OCI-LY1 (cell line): ENCODE results near the gene SLC27A4.

ENCODE experiments used
- H2AFZ ChIP-seq: fragments of 200-600 bp; sonication (generic), shearing (Covaris generic); 2 replicates; pipeline ENCODE4 v1.6.0; 2014; ENCODE audit warnings: antibody characterized with exemption, mild to moderate bottlenecking, low read length
- H3F3A ChIP-seq: fragments of 200-600 bp; sonication (generic), shearing (Covaris generic); 2 replicates; pipeline ENCODE4 v1.6.0; 2014; ENCODE audit warnings: mild to moderate bottlenecking, antibody characterized with exemption, low read length, moderate library complexity; ENCODE audit not compliant: insufficient read depth
- H3K27ac ChIP-seq: fragments of 200-600 bp; sonication (generic); 2 replicates; pipeline ENCODE4 v1.5.1; 2014; ENCODE audit warnings: low read length, mixed run types, mild to moderate bottlenecking, low read depth; ENCODE audit not compliant: poor library complexity, severe bottlenecking
- H3K27me3 ChIP-seq: fragments of 200-600 bp; sonication (generic); 2 replicates; pipeline ENCODE4 v1.6.0; 2014; ENCODE audit warnings: antibody characterized with exemption, mild to moderate bottlenecking, low read length, moderate library complexity; ENCODE audit not compliant: insufficient read depth
- H3K36me3 ChIP-seq: fragments of 200-600 bp; sonication (generic); 2 replicates; pipeline ENCODE4 v1.6.1; 2014; ENCODE audit warnings: mild to moderate bottlenecking, antibody characterized with exemption, low read length, moderate library complexity, mixed read lengths; ENCODE audit not compliant: insufficient read depth
- H3K4me1 ChIP-seq: fragments of 200-600 bp; sonication (generic); 2 replicates; pipeline ENCODE4 v1.5.1; 2014; ENCODE audit warnings: mild to moderate bottlenecking, low read length, moderate library complexity; ENCODE audit not compliant: insufficient read depth, severe bottlenecking
- H3K4me2 ChIP-seq: fragments of 200-600 bp; sonication (generic), shearing (Covaris generic); 2 replicates; pipeline ENCODE4 v1.6.1; 2014; ENCODE audit warnings: low read length
- H3K4me3 ChIP-seq: fragments of 200-600 bp; sonication (generic); 2 replicates; pipeline ENCODE4 v1.5.1; 2014; ENCODE audit warnings: low read length, low read depth, mild to moderate bottlenecking, mixed read lengths; ENCODE audit not compliant: poor library complexity, severe bottlenecking
- H3K79me2 ChIP-seq: fragments of 200-600 bp; shearing (Covaris generic); 2 replicates; pipeline ENCODE4 v1.6.1; 2016; ENCODE audit warnings: mixed run types, low read length, mixed read lengths; ENCODE audit not compliant: insufficient read depth
- H3K9ac ChIP-seq: fragments of 200-600 bp; sonication (generic), shearing (Covaris generic); 2 replicates; pipeline ENCODE4 v1.6.1; 2014; ENCODE audit warnings: mild to moderate bottlenecking, low read length, mixed read lengths
- H3K9me2 ChIP-seq: fragments of 200-600 bp; sonication (generic), shearing (Covaris generic); 2 replicates; pipeline ENCODE4 v1.6.1; 2014; ENCODE audit warnings: low read depth, mild to moderate bottlenecking, low read length, mixed read lengths
- H3K9me3 ChIP-seq: fragments of 200-600 bp; shearing (Covaris generic); 2 replicates; pipeline ENCODE4 v1.6.1; 2014; ENCODE audit warnings: low read length, mixed read lengths
- H4K20me1 ChIP-seq: fragments of 200-600 bp; sonication (generic), shearing (Covaris generic); 2 replicates; pipeline ENCODE4 v1.6.0; 2016; ENCODE audit warnings: mild to moderate bottlenecking, low read length; ENCODE audit not compliant: insufficient read depth
- CTCF ChIP-seq: fragments of 200-600 bp; sonication (generic), shearing (Covaris generic); IDR thresholded peaks from 2 replicates; pipeline ENCODE4 v1.5.1; 2017; ENCODE audit warnings: mild to moderate bottlenecking, antibody characterized with exemption, low read length, moderate library complexity, mixed read lengths
- EZH2 ChIP-seq: fragments of 200-600 bp; sonication (generic), shearing (Covaris generic); IDR thresholded peaks from 2 replicates; pipeline ENCODE4 v1.8.0; 2017; ENCODE audit warnings: borderline replicate concordance, mixed run types, mild to moderate bottlenecking, antibody characterized with exemption, low read length, moderate library complexity, mixed read lengths

The SLC27A4 gene

GRCh38 chr9:128294142-128294541, 46.2 kb upstream of the SLC27A4 start:
- Histone ChIP-seq H3F3A (no peaks in the 10 kb centered on the region), H3K9me2 (no peaks in the 10 kb centered on the region), H4K20me1 (no peaks in the 10 kb centered on the region), H3K27ac (no peak overlapping the region), H3K4me3 (no peak overlapping the region), H3K9me3 (no peaks in the 10 kb centered on the region), H3K4me2 (no peak overlapping the region), H3K79me2 (no peaks in the 10 kb centered on the region), H3K36me3 (no peaks in the 10 kb centered on the region), H3K4me1 (peaks cover 10% of the 10 kb centered on the region), H3K27me3 (no peaks in the 10 kb centered on the region), H3K9ac (no peak overlapping the region), H2AFZ (no peak overlapping the region)
- TF ChIP-seq CTCF = no peak
- no peak for TF ChIP-seq EZH2

GRCh38 chr9:128296340-128297220, 43.7 kb upstream of the SLC27A4 start:
- Histone ChIP-seq H3K4me1 (peaks cover 10% of the 10 kb centered on the region), H3K4me2 (no peak overlapping the region), H3K27ac (no peak overlapping the region), H3K27me3 (no peaks in the 10 kb centered on the region), H3K9me2 (no peaks in the 10 kb centered on the region), H3K9me3 (no peaks in the 10 kb centered on the region), H3F3A (no peaks in the 10 kb centered on the region), H4K20me1 (no peaks in the 10 kb centered on the region), H3K36me3 (no peaks in the 10 kb centered on the region), H2AFZ (no peak overlapping the region), H3K4me3 (no peak overlapping the region), H3K79me2 (no peaks in the 10 kb centered on the region), H3K9ac (no peak overlapping the region)
- TF ChIP-seq EZH2 (no peak), CTCF (no peak)

- Histone ChIP-seq H3F3A (no peaks in the 10 kb centered on the region), H3K79me2 (no peaks in the 10 kb centered on the region), H3K27ac (no peak overlapping the region), H4K20me1 (no peaks in the 10 kb centered on the region), H3K36me3 (no peaks in the 10 kb centered on the region), H2AFZ (no peak overlapping the region), H3K27me3 (no peaks in the 10 kb centered on the region), H3K9ac (no peak overlapping the region), H3K9me2 (no peaks in the 10 kb centered on the region), H3K4me1 (peaks cover 10% of the 10 kb centered on the region), H3K4me2 (no peak overlapping the region), H3K4me3 (no peak overlapping the region), H3K9me3 (no peaks in the 10 kb centered on the region)
- TF ChIP-seq EZH2 (no peak), CTCF (no peak)
These were observed 43.0 kb upstream of the SLC27A4 start for GRCh38 chr9:128297221-128297773.
